SK-N-SH treated with all-trans-retinoic acid at 6 μM for 48 hours (cell line): ENCODE measurements around the gene LRRC26.

Source experiments
- ESRRG ChIP-seq: fragments of 250-450 bp; sonication (Bioruptor Pico); IDR thresholded peaks from 2 replicates; pipeline ENCODE4 v1.6.1; 2021; ENCODE audit warnings: mild to moderate bottlenecking
- SNAI2 ChIP-seq: fragments of 250-450 bp; sonication (Bioruptor Pico); IDR thresholded peaks from 2 replicates; pipeline ENCODE4 v1.5.0; 2020; ENCODE audit warnings: mild to moderate bottlenecking, moderate library complexity
- TCF4 ChIP-seq: fragments of 250-450 bp; sonication (Bioruptor Pico); IDR thresholded peaks from 2 replicates; pipeline ENCODE4 v1.8.0; 2021; ENCODE audit warnings: mild to moderate bottlenecking, moderate library complexity, borderline replicate concordance
- ZFP3 ChIP-seq: fragments of 250-450 bp; sonication (Bioruptor Pico); IDR thresholded peaks from 2 replicates; pipeline ENCODE4 v1.5.0; 2020; ENCODE audit warnings: mild to moderate bottlenecking, moderate library complexity
- ZNF8 ChIP-seq: fragments of 450-650 bp; formaldehyde crosslinking; IDR thresholded peaks from 2 replicates; pipeline ENCODE4 v1.5.0; 2020; ENCODE audit warnings: mild to moderate bottlenecking, moderate library complexity
- TF ChIP-seq, protein P1 (sequence below): fragments of 250-450 bp; sonication (Bioruptor Pico); IDR thresholded peaks from 2 replicates; pipeline ENCODE4 v1.8.0; 2021; ENCODE audit warnings: low read depth, mild to moderate bottlenecking, moderate library complexity, borderline replicate concordance

GRCh38 chr9:137183980-137184595 is 14.2 kb upstream of the LRRC26 start:
- no peak for TF ChIP-seq SNAI2
- TF ChIP-seq ZFP3 (CRISPR knock-in tag): no peak
- TF ChIP-seq, protein P1, sequence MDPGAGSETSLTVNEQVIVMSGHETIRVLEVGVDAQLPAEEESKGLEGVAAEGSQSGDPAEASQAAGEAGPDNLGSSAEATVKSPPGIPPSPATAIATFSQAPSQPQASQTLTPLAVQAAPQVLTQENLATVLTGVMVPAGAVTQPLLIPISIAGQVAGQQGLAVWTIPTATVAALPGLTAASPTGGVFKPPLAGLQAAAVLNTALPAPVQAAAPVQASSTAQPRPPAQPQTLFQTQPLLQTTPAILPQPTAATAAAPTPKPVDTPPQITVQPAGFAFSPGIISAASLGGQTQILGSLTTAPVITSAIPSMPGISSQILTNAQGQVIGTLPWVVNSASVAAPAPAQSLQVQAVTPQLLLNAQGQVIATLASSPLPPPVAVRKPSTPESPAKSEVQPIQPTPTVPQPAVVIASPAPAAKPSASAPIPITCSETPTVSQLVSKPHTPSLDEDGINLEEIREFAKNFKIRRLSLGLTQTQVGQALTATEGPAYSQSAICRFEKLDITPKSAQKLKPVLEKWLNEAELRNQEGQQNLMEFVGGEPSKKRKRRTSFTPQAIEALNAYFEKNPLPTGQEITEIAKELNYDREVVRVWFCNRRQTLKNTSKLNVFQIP: no peak
- no peak for TF ChIP-seq ESRRG (CRISPR knock-in tag)
- no peak for TF ChIP-seq TCF4 (CRISPR knock-in tag)
- TF ChIP-seq ZNF8: no peak
